Kasumi-1 (cell line): ENCODE results near the gene BOK.
"Not testable (repeated sequence)": the region's sequence is repeated elsewhere in the genome, so short reads cannot be mapped to it uniquely, and the experiment has no call there.

Source experiments
- DNase-seq, 2 experiments: peaks; one replicate each; lab custom pipeline; 2025; lab: John Stamatoyannopoulos, UW

BOK gene

GRCh38 chr2:241558532-241559322 is at the start of gene BOK:
Gene BOK (plus strand): TSS chr2:241558745. CDS start chr2:241559484, 739 bp downstream.
- peak; percentile 29 to 57 for DNase-seq

GRCh38 chr2:241509155-241509784 is 49.3 kb upstream of the BOK start:
- DNase-seq = no peak

- no peak for DNase-seq
These were observed 47.3 kb upstream of the BOK start for GRCh38 chr2:241511091-241511741.

GRCh38 chr2:241514553-241514952 is 44.0 kb upstream of the BOK start:
- DNase-seq = no peak

GRCh38 chr2:241514986-241515737 is 43.4 kb upstream of the BOK start:
- no peak for DNase-seq

- DNase-seq = no peak
These were observed 42.0 kb upstream of the BOK start for GRCh38 chr2:241516520-241516965.

GRCh38 chr2:241517297-241517696 is 41.2 kb upstream of the BOK start:
- no peak for DNase-seq

GRCh38 chr2:241519669-241520068 is 38.9 kb upstream of the BOK start:
- DNase-seq = no peak

- no peak for DNase-seq
These were observed 36.1 kb upstream of the BOK start for GRCh38 chr2:241522477-241522876.

GRCh38 chr2:241525818-241526780 is 32.4 kb upstream of the BOK start:
- DNase-seq = not testable (repeated sequence)

GRCh38 chr2:241530571-241530970 is 28.0 kb upstream of the BOK start:
- no peak for DNase-seq

GRCh38 chr2:241531161-241531722 is 27.3 kb upstream of the BOK start:
- DNase-seq = no peak

- DNase-seq = no peak
These were observed 26.4 kb upstream of the BOK start for GRCh38 chr2:241532168-241532567.

GRCh38 chr2:241532733-241533601 is 25.6 kb upstream of the BOK start:
- no peak for DNase-seq

GRCh38 chr2:241534293-241534692 is 24.3 kb upstream of the BOK start:
- no peak for DNase-seq

- DNase-seq = no peak
These were observed 23.7 kb upstream of the BOK start for GRCh38 chr2:241534701-241535375.

GRCh38 chr2:241535871-241536655 is 22.5 kb upstream of the BOK start:
- DNase-seq = no peak
